Thyroid gland (tissue), 4 donors: Measurements from ENCODE around the gene LAPTM4A. TPM values are rescaled to one million over a fixed set of nuclear protein-coding genes. Genes with fewer than 3 reads are reported as not detected.

ENCODE experiments used
- DNase-seq, 2 donors: peaks; one replicate each; pipeline ENCODE4 v3.0.0-alpha.2; 2019
- H3K27ac ChIP-seq, 3 donors: fragments of 200-600 bp; sonication (generic); 1 replicate in 2 of 3; 2 replicates in 1 of 3; pipeline ENCODE4 v1.5.1; 2016 to 2019; ENCODE audit warnings: mild to moderate bottlenecking in 1 of 3, moderate library complexity in 1 of 3
- H3K27me3 ChIP-seq: fragments of 200-600 bp; sonication (generic); one replicate; pipeline ENCODE4 v1.5.1; 2019
- H3K36me3 ChIP-seq, 2 donors: fragments of 200-600 bp; sonication (generic); one replicate each; pipeline ENCODE4 v1.5.1; 2016 to 2019
- H3K4me1 ChIP-seq, 2 donors: fragments of 200-600 bp; sonication (generic); one replicate each; pipeline ENCODE4 v1.5.1; 2017 to 2019
- H3K4me3 ChIP-seq, 3 donors: fragments of 200-600 bp; sonication (generic); replicated peaks in 1 of 3; 1 replicate in 2 of 3; 2 replicates in 1 of 3; pipeline ENCODE4 v1.5.1; 2016; ENCODE audit warnings: mild to moderate bottlenecking in 1 of 3
- H3K9me3 ChIP-seq: fragments of 200-600 bp; sonication (generic); one replicate; pipeline ENCODE4 v1.5.1; 2017
- POLR2A ChIP-seq, 2 donors: fragments of 450-650 bp; IDR thresholded peaks; one replicate each; pipeline ENCODE4 v1.6.1; 2017; ENCODE audit warnings: antibody characterized with exemption in 2 of 2, mild to moderate bottlenecking in 2 of 2, moderate library complexity in 1 of 2
- WGBS, 2 donors: methylation state at CpG; one replicate each; pipeline ENCODE4 v1.1.5; 2017; 5-methylcytosine and 5-hydroxymethylcytosine counted together
- intact Hi-C: fragments of 100-400 bp; cut with DNase I; formaldehyde crosslinking; loops from one replicate; pipeline ENCODE4 v1.15.1; 2023
- total RNA-seq, 4 donors: library from RNA; depleted of rRNA; stranded (reverse); fragments of >200 nt; gene quantifications; one replicate each; pipeline ENCODE4 v1.2.3, GENCODE V29; 2016
- TF ChIP-seq, protein P1 (sequence below), 6 experiments: fragments of 200-600 bp in 3 of 6; fragments of 450-650 bp in 3 of 6; sonication (generic) in 3 of 6; IDR thresholded peaks; one replicate each; pipeline ENCODE4 v1.5.1; 2016 to 2019; ENCODE audit warnings: antibody characterized with exemption in 6 of 6, mild to moderate bottlenecking in 2 of 6, inconsistent platforms in 1 of 6, moderate library complexity in 1 of 6

The LAPTM4A gene
- total RNA-seq, 4 donors from 2014 or later, result 159 to 300 (median 187) TPM

- Histone ChIP-seq H3K4me3 (no peak overlapping the region), H3K36me3 (no peaks in the 10 kb centered on the region), H3K9me3 (no peaks in the 10 kb centered on the region), H3K27me3 (no peaks in the 10 kb centered on the region), H3K4me1 (peaks cover 0 to 3% of the 10 kb centered on the region in 2 donors), H3K27ac (no peak overlapping the region)
- TF ChIP-seq, protein P1, sequence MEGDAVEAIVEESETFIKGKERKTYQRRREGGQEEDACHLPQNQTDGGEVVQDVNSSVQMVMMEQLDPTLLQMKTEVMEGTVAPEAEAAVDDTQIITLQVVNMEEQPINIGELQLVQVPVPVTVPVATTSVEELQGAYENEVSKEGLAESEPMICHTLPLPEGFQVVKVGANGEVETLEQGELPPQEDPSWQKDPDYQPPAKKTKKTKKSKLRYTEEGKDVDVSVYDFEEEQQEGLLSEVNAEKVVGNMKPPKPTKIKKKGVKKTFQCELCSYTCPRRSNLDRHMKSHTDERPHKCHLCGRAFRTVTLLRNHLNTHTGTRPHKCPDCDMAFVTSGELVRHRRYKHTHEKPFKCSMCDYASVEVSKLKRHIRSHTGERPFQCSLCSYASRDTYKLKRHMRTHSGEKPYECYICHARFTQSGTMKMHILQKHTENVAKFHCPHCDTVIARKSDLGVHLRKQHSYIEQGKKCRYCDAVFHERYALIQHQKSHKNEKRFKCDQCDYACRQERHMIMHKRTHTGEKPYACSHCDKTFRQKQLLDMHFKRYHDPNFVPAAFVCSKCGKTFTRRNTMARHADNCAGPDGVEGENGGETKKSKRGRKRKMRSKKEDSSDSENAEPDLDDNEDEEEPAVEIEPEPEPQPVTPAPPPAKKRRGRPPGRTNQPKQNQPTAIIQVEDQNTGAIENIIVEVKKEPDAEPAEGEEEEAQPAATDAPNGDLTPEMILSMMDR (IDR thresholded peaks at IDR 0.05), result no peak
- no peak for TF ChIP-seq POLR2A (IDR thresholded peaks at IDR 0.05)
- intact Hi-C loops, result no loop called here
- 93 to 95% methylated on average over 4 of the region's 4 CpGs for WGBS, 2 donors
- DNase-seq, result no peak
Observed at GRCh38 chr2:20023688-20024087, 27.7 kb downstream of the LAPTM4A start.

- no peak for DNase-seq
- intact Hi-C loops, result no loop called here
- peaks cover 0 to 5% of the 10 kb centered on the region in 2 donors for H3K4me1 ChIP-seq
- WGBS, 2 donors, result 86 to 92% methylated on average over 3 of the region's 3 CpGs
- no peak for TF ChIP-seq POLR2A (IDR thresholded peaks at IDR 0.05)
- TF ChIP-seq, protein P1 (IDR thresholded peaks at IDR 0.05), result no peak
- no peaks in the 10 kb centered on the region for H3K27me3 ChIP-seq
- no peaks in the 10 kb centered on the region for H3K36me3 ChIP-seq
- no peak overlapping the region for H3K4me3 ChIP-seq
- H3K27ac ChIP-seq, result no peak overlapping the region
- H3K9me3 ChIP-seq, result no peaks in the 10 kb centered on the region
Observed at GRCh38 chr2:20021405-20022009, 29.9 kb downstream of the LAPTM4A start.

- H3K36me3 ChIP-seq, result no peaks in the 10 kb centered on the region
- TF ChIP-seq POLR2A (IDR thresholded peaks at IDR 0.05), result no peak
- TF ChIP-seq, protein P1 (IDR thresholded peaks at IDR 0.05), result no peak
- H3K27ac ChIP-seq, result no peak overlapping the region
- intact Hi-C loops, result no loop called here
- DNase-seq, result no peak
- WGBS, 2 donors, result 81 to 83% methylated on average over 4 of the region's 4 CpGs
- H3K4me3 ChIP-seq, result no peak overlapping the region
- no peaks in the 10 kb centered on the region for H3K27me3 ChIP-seq
- peaks cover 0 to 5% of the 10 kb centered on the region in 2 donors for H3K4me1 ChIP-seq
- no peaks in the 10 kb centered on the region for H3K9me3 ChIP-seq
Observed at GRCh38 chr2:20019747-20020146, 31.7 kb downstream of the LAPTM4A start.

GRCh38 chr2:20018601-20019152, 32.8 kb downstream of the LAPTM4A start:
- TF ChIP-seq, protein P1 (IDR thresholded peaks at IDR 0.05), result no peak
- TF ChIP-seq POLR2A (IDR thresholded peaks at IDR 0.05), result no peak
- Histone ChIP-seq H3K4me3 (no peak overlapping the region), H3K9me3 (no peaks in the 10 kb centered on the region), H3K27ac (no peak overlapping the region), H3K4me1 (peaks cover 0 to 5% of the 10 kb centered on the region in 2 donors), H3K36me3 (no peaks in the 10 kb centered on the region), H3K27me3 (no peaks in the 10 kb centered on the region)
- WGBS, 2 donors, result 60 to 71% methylated on average over 2 of the region's 2 CpGs
- peak; percentile 12 to 17 for DNase-seq
- intact Hi-C loops, result no loop called here

- no peaks in the 10 kb centered on the region for H3K27me3 ChIP-seq
- intact Hi-C loops, result no loop called here
- DNase-seq, result no peak
- TF ChIP-seq, protein P1 (IDR thresholded peaks at IDR 0.05), result no peak
- TF ChIP-seq POLR2A (IDR thresholded peaks at IDR 0.05), result no peak
- H3K36me3 ChIP-seq, result no peaks in the 10 kb centered on the region
- H3K4me1 ChIP-seq, result peaks cover 0 to 17% of the 10 kb centered on the region in 2 donors
- H3K27ac ChIP-seq, result no peak overlapping the region
- no peak overlapping the region for H3K4me3 ChIP-seq
- no peaks in the 10 kb centered on the region for H3K9me3 ChIP-seq
Observed at GRCh38 chr2:20016346-20016745, 35.1 kb downstream of the LAPTM4A start.
